ENCODE data around the gene YPEL2. TPM values are rescaled to one million over a fixed set of nuclear protein-coding genes. Genes with fewer than 3 reads are reported as not detected.

Gene YPEL2
- total RNA-seq, 1 experiment from 2014 or later = 0.98 TPM

- no peak overlapping the region for H3K27ac ChIP-seq (ENCODE audit: insufficient read length, low read depth, low read length)
- no peak overlapping the region for H3K18ac ChIP-seq (ENCODE audit: insufficient read length, low read depth, low read length)
- H4K5ac ChIP-seq (ENCODE audit: insufficient read length, low read depth, low read length) = no peak overlapping the region
- peaks cover 3% of the 10 kb centered on the region; the same call in 1 of the 2 replicates for H3K4me1 ChIP-seq (ENCODE audit: insufficient read depth, low read length)
- H2AK5ac ChIP-seq (ENCODE audit: insufficient read length, low read length) = no peak overlapping the region
- peaks cover 20% of the 10 kb centered on the region for H3K27me3 Mint-ChIP-seq (ENCODE audit: low read depth)
- H3K9ac ChIP-seq (ENCODE audit: extremely low read depth, insufficient read length, low read length) = no peak overlapping the region
- H3K36me3 Mint-ChIP-seq (ENCODE audit: insufficient read depth in 1 of 3, low read depth in 3 of 3) = no peaks in the 10 kb centered on the region; a peak in 1 of 7 replicates
- no peak overlapping the region for H4K91ac ChIP-seq (ENCODE audit: insufficient read length, low read depth, low read length)
- H2BK5ac ChIP-seq (ENCODE audit: insufficient read length, low read length) = no peak overlapping the region
- no peak overlapping the region for H2BK15ac ChIP-seq (ENCODE audit: low read depth, low read length)
- no peaks in the 10 kb centered on the region for H3K9me3 Mint-ChIP-seq
- H4K20me1 ChIP-seq (ENCODE audit: control insufficient read depth, insufficient read depth, insufficient read length) = no peaks in the 10 kb centered on the region
- peak; percentile 89 for DNase-seq
- H3K56ac ChIP-seq (ENCODE audit: insufficient read length, low read depth, low read length) = no peak overlapping the region
- H2BK12ac ChIP-seq (ENCODE audit: insufficient read length, low read depth, low read length) = no peak overlapping the region
- H3K79me2 ChIP-seq (ENCODE audit: insufficient read depth, low read length) = no peaks in the 10 kb centered on the region
- H3K4me2 ChIP-seq (ENCODE audit: insufficient read depth, insufficient read length, low read length) = no peak overlapping the region
- H2BK120ac ChIP-seq (ENCODE audit: low read depth, low read length, poor library complexity, severe bottlenecking) = no peak overlapping the region
- peak overlapping the region; percentile 9 for H2AFZ ChIP-seq (ENCODE audit: low read length)
- peaks cover 6% of the 10 kb centered on the region for H3K23me2 ChIP-seq (ENCODE audit: insufficient read length, low read depth, low read length, poor library complexity, severe bottlenecking)
- peaks cover 39 to 43% of the 10 kb centered on the region in 2 experiments for H3K4me1 Mint-ChIP-seq
- no peak overlapping the region for H3T11ph ChIP-seq (ENCODE audit: low read length)
- WGBS (ENCODE audit: extremely low coverage, insufficient read length, low lambda C conversion rate) = no CpG with 5 or more reads among the region's 6 CpGs
- H3K4me3 Mint-ChIP-seq = no peak overlapping the region
- peaks cover 8% of the 10 kb centered on the region; the same call in 1 of the 2 replicates for H3K27me3 ChIP-seq (ENCODE audit: insufficient read depth, low read length)
- no peak overlapping the region for H2BK20ac ChIP-seq (ENCODE audit: low read depth, low read length, poor library complexity, severe bottlenecking)
- no peak overlapping the region for H3K14ac ChIP-seq (ENCODE audit: insufficient read depth, low read length)
- H4K8ac ChIP-seq (replicated peaks; ENCODE audit: insufficient read length, low read depth, low read length) = no peak overlapping the region
- H3K23ac ChIP-seq (ENCODE audit: insufficient read length, low read depth, low read length) = no peak overlapping the region
- no peak overlapping the region for H3K4ac ChIP-seq (ENCODE audit: low read depth, low read length)
- TF ChIP-seq, protein P1, sequence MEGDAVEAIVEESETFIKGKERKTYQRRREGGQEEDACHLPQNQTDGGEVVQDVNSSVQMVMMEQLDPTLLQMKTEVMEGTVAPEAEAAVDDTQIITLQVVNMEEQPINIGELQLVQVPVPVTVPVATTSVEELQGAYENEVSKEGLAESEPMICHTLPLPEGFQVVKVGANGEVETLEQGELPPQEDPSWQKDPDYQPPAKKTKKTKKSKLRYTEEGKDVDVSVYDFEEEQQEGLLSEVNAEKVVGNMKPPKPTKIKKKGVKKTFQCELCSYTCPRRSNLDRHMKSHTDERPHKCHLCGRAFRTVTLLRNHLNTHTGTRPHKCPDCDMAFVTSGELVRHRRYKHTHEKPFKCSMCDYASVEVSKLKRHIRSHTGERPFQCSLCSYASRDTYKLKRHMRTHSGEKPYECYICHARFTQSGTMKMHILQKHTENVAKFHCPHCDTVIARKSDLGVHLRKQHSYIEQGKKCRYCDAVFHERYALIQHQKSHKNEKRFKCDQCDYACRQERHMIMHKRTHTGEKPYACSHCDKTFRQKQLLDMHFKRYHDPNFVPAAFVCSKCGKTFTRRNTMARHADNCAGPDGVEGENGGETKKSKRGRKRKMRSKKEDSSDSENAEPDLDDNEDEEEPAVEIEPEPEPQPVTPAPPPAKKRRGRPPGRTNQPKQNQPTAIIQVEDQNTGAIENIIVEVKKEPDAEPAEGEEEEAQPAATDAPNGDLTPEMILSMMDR (conservative IDR thresholded peaks at IDR 0.05) = peak; percentile 82
- peak overlapping the region in 1 of 3 experiments; percentile 47; a peak in 2 of 7 replicates for H3K27ac Mint-ChIP-seq
- no peaks in the 10 kb centered on the region for H3K9me3 ChIP-seq (ENCODE audit: control insufficient read depth, low read depth, low read length)
- no peaks in the 10 kb centered on the region for H3K79me1 ChIP-seq (ENCODE audit: insufficient read depth, low read depth, low read length, poor library complexity, severe bottlenecking)
Observed at GRCh38 chr17:59329176-59330052, 2.0 kb upstream of the YPEL2 start.
